HL-60 (cell line): Measurements from ENCODE around the gene PBX1.

ENCODE experiments used
- GABPA ChIP-seq: IDR thresholded peaks from 2 replicates; pipeline ENCODE4 v1.6.1; 2012; ENCODE audit warnings: low read depth
- TF ChIP-seq, protein P1 (sequence below): IDR thresholded peaks from one replicate; pipeline ENCODE4 v1.5.1; 2011; ENCODE audit warnings: low read length, control low read depth, inconsistent platforms; ENCODE audit not compliant: insufficient read depth
- TF ChIP-seq, protein P2 (sequence below): IDR thresholded peaks from 2 replicates; pipeline ENCODE4 v1.6.1; 2012; ENCODE audit warnings: low read depth; ENCODE audit not compliant: insufficient replicate concordance

DNA sequence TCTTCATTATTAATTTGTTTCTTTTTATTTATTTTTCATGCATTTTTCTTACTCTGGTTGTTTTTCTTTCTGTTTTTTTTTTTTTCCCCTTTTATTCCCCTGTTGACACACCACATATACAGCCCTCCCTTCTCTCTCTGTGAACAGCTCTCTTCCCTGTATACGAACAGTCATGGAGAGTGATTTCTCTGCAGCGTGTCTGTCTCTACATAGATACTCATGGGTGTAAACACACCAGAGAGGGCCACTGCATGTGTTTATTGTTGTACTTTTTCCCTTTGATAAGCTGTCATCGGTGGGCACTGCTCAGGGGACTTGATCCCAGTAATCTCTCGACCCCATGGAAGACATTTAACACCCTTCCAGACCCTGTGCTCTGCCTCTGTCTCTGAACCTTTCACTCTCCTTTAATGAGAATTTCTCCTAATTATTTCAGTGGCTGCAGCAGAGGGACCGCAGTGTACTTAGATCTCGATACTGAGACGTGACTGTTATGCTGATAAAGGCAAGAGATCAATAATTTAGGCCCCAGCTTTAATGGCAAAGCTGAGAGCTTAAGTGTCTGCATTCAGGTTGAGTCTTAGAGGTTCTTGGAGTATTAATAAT is 113.1 kb downstream of the PBX1 start:
- TF ChIP-seq GABPA: no peak
- TF ChIP-seq, protein P1, sequence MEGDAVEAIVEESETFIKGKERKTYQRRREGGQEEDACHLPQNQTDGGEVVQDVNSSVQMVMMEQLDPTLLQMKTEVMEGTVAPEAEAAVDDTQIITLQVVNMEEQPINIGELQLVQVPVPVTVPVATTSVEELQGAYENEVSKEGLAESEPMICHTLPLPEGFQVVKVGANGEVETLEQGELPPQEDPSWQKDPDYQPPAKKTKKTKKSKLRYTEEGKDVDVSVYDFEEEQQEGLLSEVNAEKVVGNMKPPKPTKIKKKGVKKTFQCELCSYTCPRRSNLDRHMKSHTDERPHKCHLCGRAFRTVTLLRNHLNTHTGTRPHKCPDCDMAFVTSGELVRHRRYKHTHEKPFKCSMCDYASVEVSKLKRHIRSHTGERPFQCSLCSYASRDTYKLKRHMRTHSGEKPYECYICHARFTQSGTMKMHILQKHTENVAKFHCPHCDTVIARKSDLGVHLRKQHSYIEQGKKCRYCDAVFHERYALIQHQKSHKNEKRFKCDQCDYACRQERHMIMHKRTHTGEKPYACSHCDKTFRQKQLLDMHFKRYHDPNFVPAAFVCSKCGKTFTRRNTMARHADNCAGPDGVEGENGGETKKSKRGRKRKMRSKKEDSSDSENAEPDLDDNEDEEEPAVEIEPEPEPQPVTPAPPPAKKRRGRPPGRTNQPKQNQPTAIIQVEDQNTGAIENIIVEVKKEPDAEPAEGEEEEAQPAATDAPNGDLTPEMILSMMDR: no peak
- TF ChIP-seq, protein P2, sequence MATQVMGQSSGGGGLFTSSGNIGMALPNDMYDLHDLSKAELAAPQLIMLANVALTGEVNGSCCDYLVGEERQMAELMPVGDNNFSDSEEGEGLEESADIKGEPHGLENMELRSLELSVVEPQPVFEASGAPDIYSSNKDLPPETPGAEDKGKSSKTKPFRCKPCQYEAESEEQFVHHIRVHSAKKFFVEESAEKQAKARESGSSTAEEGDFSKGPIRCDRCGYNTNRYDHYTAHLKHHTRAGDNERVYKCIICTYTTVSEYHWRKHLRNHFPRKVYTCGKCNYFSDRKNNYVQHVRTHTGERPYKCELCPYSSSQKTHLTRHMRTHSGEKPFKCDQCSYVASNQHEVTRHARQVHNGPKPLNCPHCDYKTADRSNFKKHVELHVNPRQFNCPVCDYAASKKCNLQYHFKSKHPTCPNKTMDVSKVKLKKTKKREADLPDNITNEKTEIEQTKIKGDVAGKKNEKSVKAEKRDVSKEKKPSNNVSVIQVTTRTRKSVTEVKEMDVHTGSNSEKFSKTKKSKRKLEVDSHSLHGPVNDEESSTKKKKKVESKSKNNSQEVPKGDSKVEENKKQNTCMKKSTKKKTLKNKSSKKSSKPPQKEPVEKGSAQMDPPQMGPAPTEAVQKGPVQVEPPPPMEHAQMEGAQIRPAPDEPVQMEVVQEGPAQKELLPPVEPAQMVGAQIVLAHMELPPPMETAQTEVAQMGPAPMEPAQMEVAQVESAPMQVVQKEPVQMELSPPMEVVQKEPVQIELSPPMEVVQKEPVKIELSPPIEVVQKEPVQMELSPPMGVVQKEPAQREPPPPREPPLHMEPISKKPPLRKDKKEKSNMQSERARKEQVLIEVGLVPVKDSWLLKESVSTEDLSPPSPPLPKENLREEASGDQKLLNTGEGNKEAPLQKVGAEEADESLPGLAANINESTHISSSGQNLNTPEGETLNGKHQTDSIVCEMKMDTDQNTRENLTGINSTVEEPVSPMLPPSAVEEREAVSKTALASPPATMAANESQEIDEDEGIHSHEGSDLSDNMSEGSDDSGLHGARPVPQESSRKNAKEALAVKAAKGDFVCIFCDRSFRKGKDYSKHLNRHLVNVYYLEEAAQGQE: no peak
